GM12878 (cell line): Measurements from ENCODE around the gene MS4A4E.

ENCODE experiments used
- EP300 ChIP-seq, 2 experiments: fragments of 150-350 bp in 1 of 2; IDR thresholded peaks; 2 replicates each; pipeline ENCODE4 v1.6.1; 2011 to 2012; ENCODE audit warnings: low read depth in 2 of 2, low read length in 2 of 2, borderline replicate concordance in 1 of 2, improper control_type of control experiment in 1 of 2, inconsistent platforms in 1 of 2; ENCODE audit not compliant: control insufficient read depth in 1 of 2
- EZH2 ChIP-seq: IDR thresholded peaks from 2 replicates; pipeline ENCODE4 v1.6.1; 2012; ENCODE audit warnings: low read depth, mild to moderate bottlenecking, control low read depth, inconsistent platforms, low read length, borderline replicate concordance; ENCODE audit not compliant: control insufficient read depth
- FOXK2 ChIP-seq: fragments of 450-650 bp; IDR thresholded peaks from 2 replicates; pipeline ENCODE4 v1.6.1; 2017; ENCODE audit warnings: mild to moderate bottlenecking, moderate library complexity
- POLR2AphosphoS5 ChIP-seq: IDR thresholded peaks from 2 replicates; pipeline ENCODE4 v1.6.1; 2011; ENCODE audit warnings: mild to moderate bottlenecking, low read length, inconsistent platforms
- SIX5 ChIP-seq: IDR thresholded peaks from 2 replicates; pipeline ENCODE4 v1.6.1; 2011; ENCODE audit warnings: mild to moderate bottlenecking, low read depth, low read length, moderate library complexity; ENCODE audit not compliant: severe bottlenecking
- USF2 ChIP-seq: IDR thresholded peaks from 2 replicates; pipeline ENCODE4 v1.6.1; 2011; ENCODE audit warnings: low read depth, low read length, improper control_type of control experiment, borderline replicate concordance
- TF ChIP-seq, protein P1 (sequence below), 3 experiments: IDR thresholded peaks in 2 of 3; conservative IDR thresholded peaks in 1 of 3; 2 replicates each; pipeline ENCODE4 v1.5.1; 2011; ENCODE audit warnings: low read depth in 3 of 3, low read length in 3 of 3, mild to moderate bottlenecking in 3 of 3, control low read depth in 2 of 3, moderate library complexity in 2 of 3, inconsistent platforms in 1 of 3, mixed read lengths in 1 of 3; ENCODE audit not compliant: control insufficient read depth in 2 of 3, insufficient read depth in 1 of 3; ENCODE audit errors: extremely low read depth in 1 of 3
- TF ChIP-seq, protein P2 (sequence below): fragments of 450-650 bp; IDR thresholded peaks from 2 replicates; pipeline ENCODE4 v1.6.1; 2017; ENCODE audit warnings: antibody characterized with exemption, mild to moderate bottlenecking, moderate library complexity

- no peak for TF ChIP-seq USF2
- TF ChIP-seq, protein P1, sequence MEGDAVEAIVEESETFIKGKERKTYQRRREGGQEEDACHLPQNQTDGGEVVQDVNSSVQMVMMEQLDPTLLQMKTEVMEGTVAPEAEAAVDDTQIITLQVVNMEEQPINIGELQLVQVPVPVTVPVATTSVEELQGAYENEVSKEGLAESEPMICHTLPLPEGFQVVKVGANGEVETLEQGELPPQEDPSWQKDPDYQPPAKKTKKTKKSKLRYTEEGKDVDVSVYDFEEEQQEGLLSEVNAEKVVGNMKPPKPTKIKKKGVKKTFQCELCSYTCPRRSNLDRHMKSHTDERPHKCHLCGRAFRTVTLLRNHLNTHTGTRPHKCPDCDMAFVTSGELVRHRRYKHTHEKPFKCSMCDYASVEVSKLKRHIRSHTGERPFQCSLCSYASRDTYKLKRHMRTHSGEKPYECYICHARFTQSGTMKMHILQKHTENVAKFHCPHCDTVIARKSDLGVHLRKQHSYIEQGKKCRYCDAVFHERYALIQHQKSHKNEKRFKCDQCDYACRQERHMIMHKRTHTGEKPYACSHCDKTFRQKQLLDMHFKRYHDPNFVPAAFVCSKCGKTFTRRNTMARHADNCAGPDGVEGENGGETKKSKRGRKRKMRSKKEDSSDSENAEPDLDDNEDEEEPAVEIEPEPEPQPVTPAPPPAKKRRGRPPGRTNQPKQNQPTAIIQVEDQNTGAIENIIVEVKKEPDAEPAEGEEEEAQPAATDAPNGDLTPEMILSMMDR (IDR thresholded peaks at IDR 0.05 in 2 of 3, conservative IDR thresholded peaks at IDR 0.05 in 1 of 3; ENCODE audit: control insufficient read depth in 2 of 3, extremely low read depth in 1 of 3, insufficient read depth in 1 of 3, low read depth in 3 of 3, low read length in 3 of 3): no peak
- TF ChIP-seq FOXK2: no peak
- TF ChIP-seq POLR2AphosphoS5: no peak
- TF ChIP-seq, protein P2, sequence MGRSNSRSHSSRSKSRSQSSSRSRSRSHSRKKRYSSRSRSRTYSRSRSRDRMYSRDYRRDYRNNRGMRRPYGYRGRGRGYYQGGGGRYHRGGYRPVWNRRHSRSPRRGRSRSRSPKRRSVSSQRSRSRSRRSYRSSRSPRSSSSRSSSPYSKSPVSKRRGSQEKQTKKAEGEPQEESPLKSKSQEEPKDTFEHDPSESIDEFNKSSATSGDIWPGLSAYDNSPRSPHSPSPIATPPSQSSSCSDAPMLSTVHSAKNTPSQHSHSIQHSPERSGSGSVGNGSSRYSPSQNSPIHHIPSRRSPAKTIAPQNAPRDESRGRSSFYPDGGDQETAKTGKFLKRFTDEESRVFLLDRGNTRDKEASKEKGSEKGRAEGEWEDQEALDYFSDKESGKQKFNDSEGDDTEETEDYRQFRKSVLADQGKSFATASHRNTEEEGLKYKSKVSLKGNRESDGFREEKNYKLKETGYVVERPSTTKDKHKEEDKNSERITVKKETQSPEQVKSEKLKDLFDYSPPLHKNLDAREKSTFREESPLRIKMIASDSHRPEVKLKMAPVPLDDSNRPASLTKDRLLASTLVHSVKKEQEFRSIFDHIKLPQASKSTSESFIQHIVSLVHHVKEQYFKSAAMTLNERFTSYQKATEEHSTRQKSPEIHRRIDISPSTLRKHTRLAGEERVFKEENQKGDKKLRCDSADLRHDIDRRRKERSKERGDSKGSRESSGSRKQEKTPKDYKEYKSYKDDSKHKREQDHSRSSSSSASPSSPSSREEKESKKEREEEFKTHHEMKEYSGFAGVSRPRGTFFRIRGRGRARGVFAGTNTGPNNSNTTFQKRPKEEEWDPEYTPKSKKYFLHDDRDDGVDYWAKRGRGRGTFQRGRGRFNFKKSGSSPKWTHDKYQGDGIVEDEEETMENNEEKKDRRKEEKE: no peak
- no peak for TF ChIP-seq EZH2
- TF ChIP-seq SIX5: no peak
- no peak for TF ChIP-seq EP300 (IDR thresholded peaks at IDR 0.05; ENCODE audit: borderline replicate concordance in 1 of 2, control insufficient read depth in 1 of 2, low read depth in 2 of 2, low read length in 2 of 2)
Measured at GRCh38 chr11:60257956-60258722, 15.2 kb upstream of the MS4A4E start.
